ENCODE data around the gene CNTNAP2.

- TF ChIP-seq, protein P1, sequence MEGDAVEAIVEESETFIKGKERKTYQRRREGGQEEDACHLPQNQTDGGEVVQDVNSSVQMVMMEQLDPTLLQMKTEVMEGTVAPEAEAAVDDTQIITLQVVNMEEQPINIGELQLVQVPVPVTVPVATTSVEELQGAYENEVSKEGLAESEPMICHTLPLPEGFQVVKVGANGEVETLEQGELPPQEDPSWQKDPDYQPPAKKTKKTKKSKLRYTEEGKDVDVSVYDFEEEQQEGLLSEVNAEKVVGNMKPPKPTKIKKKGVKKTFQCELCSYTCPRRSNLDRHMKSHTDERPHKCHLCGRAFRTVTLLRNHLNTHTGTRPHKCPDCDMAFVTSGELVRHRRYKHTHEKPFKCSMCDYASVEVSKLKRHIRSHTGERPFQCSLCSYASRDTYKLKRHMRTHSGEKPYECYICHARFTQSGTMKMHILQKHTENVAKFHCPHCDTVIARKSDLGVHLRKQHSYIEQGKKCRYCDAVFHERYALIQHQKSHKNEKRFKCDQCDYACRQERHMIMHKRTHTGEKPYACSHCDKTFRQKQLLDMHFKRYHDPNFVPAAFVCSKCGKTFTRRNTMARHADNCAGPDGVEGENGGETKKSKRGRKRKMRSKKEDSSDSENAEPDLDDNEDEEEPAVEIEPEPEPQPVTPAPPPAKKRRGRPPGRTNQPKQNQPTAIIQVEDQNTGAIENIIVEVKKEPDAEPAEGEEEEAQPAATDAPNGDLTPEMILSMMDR (IDR thresholded peaks at IDR 0.05) = no peak
- no peak for TF ChIP-seq POLR2A (IDR thresholded peaks at IDR 0.05)
These were observed 2239.7 kb downstream of the CNTNAP2 start for GRCh38 chr7:148356303-148356702.

All from heart left ventricle (tissue), 13 donors.